ENCODE results near the gene SIL1.
A peak's percentile ranks its signal among the peaks of the same experiment; 100 is the strongest.
"Not testable (repeated sequence)": the region's sequence is repeated elsewhere in the genome, so short reads cannot be mapped to it uniquely, and the experiment has no call there.

Gene SIL1

DNA sequence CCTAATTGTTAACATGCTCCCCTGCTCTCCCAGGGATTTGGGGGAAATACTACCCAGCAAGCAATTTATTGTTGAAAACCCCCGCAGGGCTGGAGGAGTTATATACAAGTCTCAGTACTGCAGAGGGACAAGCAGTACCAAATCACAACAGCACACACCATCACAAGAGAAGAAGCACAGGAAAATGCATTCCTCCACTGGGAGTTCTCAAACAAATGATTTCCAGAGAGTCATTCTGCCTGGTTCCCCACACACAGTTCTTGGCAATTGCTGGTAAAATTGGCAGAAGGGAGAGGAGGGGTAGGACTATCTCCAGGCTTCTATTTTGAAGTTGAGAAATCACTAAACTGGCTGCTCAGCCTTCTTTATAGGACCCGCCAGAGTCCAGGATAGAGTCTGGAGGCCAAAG lies 16.8 kb downstream of the SIL1 start:
- TF ChIP-seq BHLHE40 (IDR thresholded peaks at IDR 0.05; ENCODE audit: borderline replicate concordance) (no peak), FOXA1 (IDR thresholded peaks at IDR 0.05) (no peak), CTBP1 (IDR thresholded peaks at IDR 0.05; ENCODE audit: borderline replicate concordance) (no peak), TARDBP (IDR thresholded peaks at IDR 0.05) (no peak), ELF4 (IDR thresholded peaks at IDR 0.05) (no peak), NFRKB (IDR thresholded peaks at IDR 0.05) (no peak), FOXK2 (IDR thresholded peaks at IDR 0.05) (no peak), SP1 (IDR thresholded peaks at IDR 0.05) (no peak), LEF1 (IDR thresholded peaks at IDR 0.05; ENCODE audit: borderline replicate concordance) (no peak), L3MBTL2 (conservative IDR thresholded peaks at IDR 0.05) (no peak), ZNF384 (IDR thresholded peaks at IDR 0.05) (no peak), SUZ12 (IDR thresholded peaks at IDR 0.05) (no peak), FOXM1 (IDR thresholded peaks at IDR 0.05; ENCODE audit: borderline replicate concordance) (no peak), ARNT (IDR thresholded peaks at IDR 0.05) (no peak), HDGF (IDR thresholded peaks at IDR 0.05; ENCODE audit: borderline replicate concordance) (no peak)
- TF ChIP-seq, protein P1, sequence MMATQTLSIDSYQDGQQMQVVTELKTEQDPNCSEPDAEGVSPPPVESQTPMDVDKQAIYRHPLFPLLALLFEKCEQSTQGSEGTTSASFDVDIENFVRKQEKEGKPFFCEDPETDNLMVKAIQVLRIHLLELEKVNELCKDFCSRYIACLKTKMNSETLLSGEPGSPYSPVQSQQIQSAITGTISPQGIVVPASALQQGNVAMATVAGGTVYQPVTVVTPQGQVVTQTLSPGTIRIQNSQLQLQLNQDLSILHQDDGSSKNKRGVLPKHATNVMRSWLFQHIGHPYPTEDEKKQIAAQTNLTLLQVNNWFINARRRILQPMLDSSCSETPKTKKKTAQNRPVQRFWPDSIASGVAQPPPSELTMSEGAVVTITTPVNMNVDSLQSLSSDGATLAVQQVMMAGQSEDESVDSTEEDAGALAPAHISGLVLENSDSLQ (IDR thresholded peaks at IDR 0.05) = no peak
- DNase-seq (ENCODE audit: extremely low spot score) = no peak
- ChIA-PET CTCF (no interaction called here), POLR2A (no interaction called here)

DNA sequence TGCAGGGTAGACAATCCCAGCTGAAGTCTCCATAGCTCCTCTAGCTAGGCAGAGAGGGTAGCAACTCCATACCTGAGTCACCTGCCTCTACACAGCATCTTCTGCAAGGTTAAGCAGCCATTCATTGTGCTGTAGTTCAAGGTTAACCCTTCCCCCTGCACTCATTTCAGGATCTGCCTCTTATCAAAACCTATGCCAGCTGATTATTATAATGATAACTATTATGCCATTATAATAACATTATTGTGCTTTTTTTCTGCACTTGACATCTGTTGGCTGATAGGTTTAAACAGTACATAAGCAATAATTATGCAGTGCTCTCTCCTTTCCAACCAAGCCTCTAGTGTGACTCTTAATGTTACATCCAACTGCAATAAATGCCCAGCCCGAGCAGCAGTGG lies 17.3 kb downstream of the SIL1 start:
- TF ChIP-seq ARNT (IDR thresholded peaks at IDR 0.05) (no peak), FOXA1 (IDR thresholded peaks at IDR 0.05) (no peak), LEF1 (IDR thresholded peaks at IDR 0.05; ENCODE audit: borderline replicate concordance) (no peak), NFRKB (IDR thresholded peaks at IDR 0.05) (no peak), SUZ12 (IDR thresholded peaks at IDR 0.05) (no peak), BHLHE40 (IDR thresholded peaks at IDR 0.05; ENCODE audit: borderline replicate concordance) (no peak), FOXM1 (IDR thresholded peaks at IDR 0.05; ENCODE audit: borderline replicate concordance) (no peak), ELF4 (IDR thresholded peaks at IDR 0.05) (no peak), CTBP1 (IDR thresholded peaks at IDR 0.05; ENCODE audit: borderline replicate concordance) (no peak), TARDBP (IDR thresholded peaks at IDR 0.05) (no peak), FOXK2 (IDR thresholded peaks at IDR 0.05) (no peak), L3MBTL2 (conservative IDR thresholded peaks at IDR 0.05) (no peak), SP1 (IDR thresholded peaks at IDR 0.05) (no peak), ZNF384 (IDR thresholded peaks at IDR 0.05) (no peak)
- TF ChIP-seq, protein P1 (IDR thresholded peaks at IDR 0.05) = no peak
- POLR2A ChIA-PET = no interaction called here
- DNase-seq (ENCODE audit: extremely low spot score) = no peak
- CTCF ChIA-PET = no interaction called here

DNA sequence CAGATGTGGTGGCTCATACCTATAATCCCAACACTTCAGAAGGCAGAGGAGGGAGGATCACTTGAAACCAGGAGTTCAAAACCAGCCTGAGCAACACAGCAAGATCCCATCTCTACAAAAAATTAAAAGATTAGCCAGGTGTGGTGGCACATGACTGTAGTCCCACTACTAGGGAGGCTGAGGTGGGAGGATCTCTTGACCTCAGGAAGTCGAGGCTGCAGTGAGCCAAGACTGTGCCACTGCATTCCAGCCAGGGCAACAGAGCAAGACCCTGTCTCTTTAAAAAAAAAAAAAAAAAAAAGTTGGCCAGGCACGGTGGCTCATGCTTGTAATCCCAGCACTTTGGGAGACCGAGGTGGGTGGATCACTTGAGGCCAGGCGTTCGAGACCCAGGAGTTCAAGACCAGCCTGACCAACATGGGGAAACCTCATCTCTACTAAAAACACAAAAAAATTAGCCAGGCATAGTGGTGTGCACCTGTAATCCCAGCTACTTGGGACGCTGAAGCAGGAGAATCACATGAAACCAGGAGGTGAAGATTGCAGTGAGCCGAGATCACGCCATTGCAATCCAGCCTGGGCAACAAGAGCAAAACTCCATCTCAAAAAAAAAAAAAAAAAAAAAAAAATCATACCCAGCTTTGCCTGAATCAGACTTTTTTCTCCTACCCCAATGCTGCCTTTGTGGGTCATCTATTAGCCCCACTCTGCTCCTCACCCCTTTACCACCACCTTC lies 18.2 kb downstream of the SIL1 start:
- not testable (repeated sequence) for DNase-seq (ENCODE audit: extremely low spot score)
- ChIA-PET CTCF (interaction anchor here (0.6 kb wide), 1 partner anchor 85 kb away, joined by 4 read pairs; no protein-coding TSS in a partner anchor), POLR2A (interaction anchor here (1.5 kb wide), 1 partner anchor 18 kb away, joined by 7 read pairs; the partner anchor contains the start of gene SIL1)
- TF ChIP-seq ZNF384 (IDR thresholded peaks at IDR 0.05) = peak; percentile 78

DNA sequence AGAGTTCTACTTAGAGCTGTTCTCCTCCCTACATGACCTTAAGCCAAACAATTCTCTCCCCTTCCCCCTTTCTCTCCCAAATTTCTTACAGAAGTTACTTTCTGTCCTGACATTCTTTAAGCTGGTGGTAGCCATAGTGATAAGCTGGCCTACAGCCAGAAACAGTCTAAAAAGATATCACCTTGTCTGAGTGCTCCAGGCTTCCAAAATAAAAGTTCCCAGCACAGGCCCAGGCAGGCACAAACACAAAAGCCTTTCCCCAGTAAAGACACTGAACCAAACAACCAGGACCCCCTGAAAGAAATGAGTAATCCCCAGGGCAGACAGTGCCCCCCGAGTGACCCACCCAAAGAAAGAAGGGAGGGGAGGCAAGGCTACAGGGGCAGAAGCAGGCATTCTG lies 19.2 kb downstream of the SIL1 start:
- TF ChIP-seq NFRKB (IDR thresholded peaks at IDR 0.05) (no peak), FOXA1 (IDR thresholded peaks at IDR 0.05) (no peak), SP1 (IDR thresholded peaks at IDR 0.05) (no peak), ARNT (IDR thresholded peaks at IDR 0.05) (no peak), LEF1 (IDR thresholded peaks at IDR 0.05; ENCODE audit: borderline replicate concordance) (no peak), BHLHE40 (IDR thresholded peaks at IDR 0.05; ENCODE audit: borderline replicate concordance) (no peak), FOXK2 (IDR thresholded peaks at IDR 0.05) (no peak), L3MBTL2 (conservative IDR thresholded peaks at IDR 0.05) (no peak), TARDBP (IDR thresholded peaks at IDR 0.05) (no peak), SUZ12 (IDR thresholded peaks at IDR 0.05) (no peak)
- CTCF ChIA-PET = no interaction called here
- DNase-seq (ENCODE audit: extremely low spot score) = no peak
- POLR2A ChIA-PET = interaction anchor here (1.3 to 1.5 kb wide), 2 partner anchors 11 to 19 kb away, joined by 3 to 7 read pairs; partner anchors contain the start of gene SIL1

DNA sequence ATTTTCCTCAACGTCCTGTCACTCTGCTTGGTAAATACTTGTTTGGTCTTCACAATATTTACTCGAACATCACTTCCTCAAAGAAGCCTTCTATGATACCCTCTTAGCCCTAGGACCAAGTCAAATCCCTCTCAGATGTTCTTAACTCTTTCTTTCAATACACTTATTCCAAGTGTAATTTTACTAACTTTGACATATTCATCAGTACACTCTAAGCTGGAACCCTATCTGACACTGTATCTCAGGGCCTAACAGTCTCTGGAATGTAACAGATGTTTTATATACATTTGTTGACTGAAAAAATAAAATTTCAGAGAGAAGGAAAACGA lies 19.6 kb downstream of the SIL1 start:
- TF ChIP-seq BHLHE40 (IDR thresholded peaks at IDR 0.05; ENCODE audit: borderline replicate concordance) (no peak), SUZ12 (IDR thresholded peaks at IDR 0.05) (no peak), TARDBP (IDR thresholded peaks at IDR 0.05) (no peak), ZNF384 (IDR thresholded peaks at IDR 0.05) (no peak), NFRKB (IDR thresholded peaks at IDR 0.05) (no peak), SP1 (IDR thresholded peaks at IDR 0.05) (no peak), FOXA1 (IDR thresholded peaks at IDR 0.05) (no peak)
- DNase-seq (ENCODE audit: extremely low spot score) = no peak
- ChIA-PET CTCF (no interaction called here), POLR2A (interaction anchor here (1.3 to 1.5 kb wide), 2 partner anchors 10 to 20 kb away, joined by 3 to 7 read pairs; partner anchors contain the start of gene SIL1)

DNA sequence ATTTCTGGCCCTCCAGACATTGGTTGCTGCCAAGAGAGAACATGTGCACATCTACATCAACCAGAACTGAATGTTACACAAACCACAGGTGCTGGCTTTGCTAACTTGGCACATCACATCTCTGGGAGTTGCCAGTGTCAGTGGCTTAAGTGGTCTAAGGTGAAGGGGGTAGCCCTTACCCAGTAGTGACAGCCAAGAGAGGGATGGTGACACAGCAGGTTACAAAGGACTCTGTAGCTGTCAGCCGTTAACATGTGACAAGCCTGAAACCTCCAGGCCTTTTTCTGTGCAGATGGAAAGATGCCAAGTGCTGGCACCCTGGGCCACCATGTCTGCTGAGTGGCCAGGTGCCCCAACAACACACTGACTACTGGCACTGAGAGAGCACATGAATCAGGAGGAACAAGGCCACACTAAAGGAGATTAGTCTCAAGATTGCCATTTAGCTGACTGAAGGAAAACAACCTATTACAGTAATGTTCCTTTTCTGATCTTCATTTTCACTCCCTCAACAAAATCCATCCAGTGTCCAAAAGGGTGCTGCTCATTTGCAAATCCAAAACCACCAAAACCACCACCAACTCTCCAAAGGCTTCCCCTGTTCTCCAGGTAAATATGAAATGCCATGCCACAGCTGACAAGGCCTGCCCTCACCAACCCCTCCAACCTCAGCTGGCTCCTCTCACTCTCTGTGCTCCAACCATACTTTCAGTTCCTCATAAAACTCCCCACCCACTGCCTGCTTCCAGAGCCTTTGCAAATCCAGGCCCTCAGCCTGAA lies 20.2 kb downstream of the SIL1 start:
- DNase-seq (ENCODE audit: extremely low spot score) = no peak
- ChIA-PET CTCF (no interaction called here), POLR2A (interaction anchor here (1.3 to 1.6 kb wide), 3 partner anchors 10 to 20 kb away, joined by 3 to 7 read pairs (median 4); partner anchors contain the start of gene SIL1)
- TF ChIP-seq SUZ12 (IDR thresholded peaks at IDR 0.05) (no peak), FOXK2 (IDR thresholded peaks at IDR 0.05) (no peak), ELF4 (IDR thresholded peaks at IDR 0.05) (no peak), L3MBTL2 (conservative IDR thresholded peaks at IDR 0.05) (no peak), BHLHE40 (IDR thresholded peaks at IDR 0.05; ENCODE audit: borderline replicate concordance) (no peak), TARDBP (IDR thresholded peaks at IDR 0.05) (no peak), CTBP1 (IDR thresholded peaks at IDR 0.05; ENCODE audit: borderline replicate concordance) (no peak), HDGF (IDR thresholded peaks at IDR 0.05; ENCODE audit: borderline replicate concordance) (no peak), FOXM1 (IDR thresholded peaks at IDR 0.05; ENCODE audit: borderline replicate concordance) (no peak), LEF1 (IDR thresholded peaks at IDR 0.05; ENCODE audit: borderline replicate concordance) (no peak)
- TF ChIP-seq, protein P1 (IDR thresholded peaks at IDR 0.05) = no peak

DNA sequence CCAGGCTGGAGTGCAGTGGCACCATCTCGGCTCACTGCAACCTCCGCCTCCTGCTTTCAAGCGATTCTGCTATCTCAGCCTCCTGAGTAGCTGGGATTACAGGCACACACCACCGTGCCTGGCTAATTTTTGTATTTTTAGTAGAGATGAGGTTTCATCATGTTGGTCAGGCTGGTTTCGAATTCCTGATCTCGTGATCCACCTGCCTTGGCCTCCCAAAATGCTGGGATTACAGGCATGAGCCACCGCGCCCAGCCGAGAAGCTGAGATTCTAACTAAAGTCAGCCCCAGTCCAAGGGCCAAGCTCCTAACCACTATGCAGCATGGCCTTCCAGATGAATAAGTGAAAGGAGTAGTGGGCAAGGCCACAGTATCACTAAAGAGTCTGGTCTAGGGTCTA lies 20.9 kb downstream of the SIL1 start:
- CTCF ChIA-PET; DNase-seq (ENCODE audit: extremely low spot score): not testable (repeated sequence)
- POLR2A ChIA-PET = interaction anchor here (1.6 kb wide), 1 partner anchor 21 kb away, joined by 4 read pairs; the partner anchor contains the start of gene SIL1

DNA sequence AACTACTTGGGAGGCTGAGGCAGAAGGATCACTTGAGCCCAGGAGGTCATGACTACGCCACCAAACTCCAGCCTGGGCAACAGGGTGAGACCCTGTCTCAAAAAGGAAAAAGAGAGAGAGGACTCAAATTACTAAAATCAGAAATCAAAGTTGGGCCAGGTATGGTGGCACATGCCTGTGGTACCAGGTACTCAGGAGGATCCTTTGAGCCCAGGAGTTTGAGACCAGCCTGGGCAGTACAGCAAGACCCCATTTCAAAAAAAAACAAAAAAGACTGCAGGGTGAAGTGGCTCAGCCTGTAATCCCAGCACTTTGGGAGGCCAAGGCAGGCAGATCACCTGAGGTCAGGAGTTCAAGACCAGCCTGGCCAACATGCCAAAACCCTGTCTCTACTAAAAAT lies 23.8 kb downstream of the SIL1 start:
- POLR2A ChIA-PET; DNase-seq (ENCODE audit: extremely low spot score); CTCF ChIA-PET: not testable (repeated sequence)

All from HEK293T (cell line).